Right ventricle myocardium inferior (tissue), 1 donor: ENCODE data around the gene LIPH. TPM values are rescaled to one million over a fixed set of nuclear protein-coding genes. Genes with fewer than 3 reads are reported as not detected.
"Not testable (repeated sequence)": the region's sequence is repeated elsewhere in the genome, so short reads cannot be mapped to it uniquely, and the experiment has no call there.

Experiments
- ATAC-seq: fragments of 200-7000 bp; cut with Tn5 transposase; one replicate; pipeline ENCODE4 v1.9.1; 2020; ENCODE audit warnings: mild to moderate bottlenecking, moderate library complexity
- DNase-seq: peaks from one replicate; pipeline ENCODE4 v3.0.0; 2021; ENCODE audit errors: missing footprints
- intact Hi-C: fragments of 100-400 bp; cut with DNase I; formaldehyde crosslinking; loops from one replicate; pipeline ENCODE4 v1.11.0; 2022
- total RNA-seq: library from RNA; stranded (reverse); fragmentation: NEBNext Ultra II Directional; extraction: Animal tissue kit (Norgen Biotek cat#: 25700); gene quantifications from one replicate; pipeline ENCODE4 v1.2.1, GENCODE V29; 2021
- donor health status: DM: no; HTN: yes; CAD: no; lungs with severe emphysema.

The LIPH gene
- total RNA-seq, 1 donor from 2014 or later, result 0.22 TPM

- intact Hi-C loops, result no loop called here
- DNase-seq, result no peak
- no peak for ATAC-seq
Observed at GRCh38 chr3:185503521-185503920, 48.9 kb downstream of the LIPH start.

- DNase-seq (no peak), ATAC-seq (no peak)
- intact Hi-C loops, result no loop called here
Observed at GRCh38 chr3:185502987-185503386, 49.4 kb downstream of the LIPH start.

- DNase-seq (peak; percentile 97), ATAC-seq (peak; percentile 98)
- intact Hi-C loops, result loop anchor here (2.0 to 5.0 kb wide), 2 partner anchors 59 to 88 kb away; partner anchors contain the start of gene SENP2
Observed at GRCh38 chr3:185498503-185499396, 53.6 kb downstream of the LIPH start, which contains the start of gene TMEM41A. TSS of gene TMEM41A (minus strand) at chr3:185499035. CDS start at chr3:185498961, 74 bp downstream.

- ATAC-seq (no peak), DNase-seq (no peak)
- intact Hi-C loops, result no loop called here
Observed at GRCh38 chr3:185490241-185490640, 62.1 kb downstream of the LIPH start.

GRCh38 chr3:185489462-185489861, 62.9 kb downstream of the LIPH start:
- intact Hi-C loops, result no loop called here
- ATAC-seq (no peak), DNase-seq (no peak)

- ATAC-seq, result no peak
- DNase-seq, result no peak
- intact Hi-C loops, result no loop called here
Observed at GRCh38 chr3:185488465-185488864, 63.9 kb downstream of the LIPH start.

- intact Hi-C loops, result no loop called here
- no peak for DNase-seq
- ATAC-seq, result no peak
Observed at GRCh38 chr3:185486394-185486793, 66.0 kb downstream of the LIPH start.

- DNase-seq, result no peak
- intact Hi-C loops, result no loop called here
- ATAC-seq, result no peak
Observed at GRCh38 chr3:185484296-185484695, 68.1 kb downstream of the LIPH start.

GRCh38 chr3:185479373-185479945, 72.9 kb downstream of the LIPH start:
- no peak for ATAC-seq
- no peak for DNase-seq
- intact Hi-C loops, result no loop called here

- DNase-seq, result no peak
- ATAC-seq, result no peak
- intact Hi-C loops, result no loop called here
Observed at GRCh38 chr3:185477316-185477715, 75.1 kb downstream of the LIPH start.

- DNase-seq, intact Hi-C loops, ATAC-seq: not testable (repeated sequence)
Observed at GRCh38 chr3:185474922-185475321, 77.5 kb downstream of the LIPH start.

GRCh38 chr3:185473290-185473815, 79.0 kb downstream of the LIPH start:
- intact Hi-C loops, result no loop called here
- DNase-seq (no peak), ATAC-seq (no peak)

- DNase-seq, result no peak
- no peak for ATAC-seq
- intact Hi-C loops, result no loop called here
Observed at GRCh38 chr3:185470323-185470722, 82.1 kb downstream of the LIPH start.

GRCh38 chr3:185469542-185469941, 82.8 kb downstream of the LIPH start:
- intact Hi-C loops, result no loop called here
- ATAC-seq, result no peak
- DNase-seq, result no peak

- ATAC-seq, intact Hi-C loops, DNase-seq: not testable (repeated sequence)
Observed at GRCh38 chr3:185466123-185466522, 86.3 kb downstream of the LIPH start.

GRCh38 chr3:185465471-185465870, 86.9 kb downstream of the LIPH start:
- intact Hi-C loops, result no loop called here
- DNase-seq (no peak), ATAC-seq (no peak)

GRCh38 chr3:185460719-185461350, 91.6 kb downstream of the LIPH start:
- intact Hi-C loops, result no loop called here
- ATAC-seq (no peak), DNase-seq (no peak)

GRCh38 chr3:185460309-185460708, 92.1 kb downstream of the LIPH start:
- DNase-seq, result no peak
- intact Hi-C loops, result no loop called here
- ATAC-seq, result no peak

- intact Hi-C loops, result no loop called here
- ATAC-seq (no peak), DNase-seq (no peak)
Observed at GRCh38 chr3:185457376-185457775, 95.0 kb downstream of the LIPH start.
